GM19438 (cell line): Measurements from ENCODE around the gene CHST6.
"Not testable (repeated sequence)": the region's sequence is repeated elsewhere in the genome, so short reads cannot be mapped to it uniquely, and the experiment has no call there.

Experiments used
- ATAC-seq: cut with Tn5 transposase; IDR thresholded peaks from one replicate; pipeline ENCODE4 v1.9.1; 2021; ENCODE audit warnings: low read depth; ENCODE audit not compliant: unreplicated experiment

The CHST6 gene

GRCh38 chr16:75452464-75453190 is 42.6 kb downstream of the CHST6 start:
- no peak for ATAC-seq

- no peak for ATAC-seq
Measured at GRCh38 chr16:75446416-75446815, 48.8 kb downstream of the CHST6 start.

GRCh38 chr16:75445298-75445697 is 49.9 kb downstream of the CHST6 start:
- ATAC-seq = no peak

GRCh38 chr16:75443298-75443697 is 51.9 kb downstream of the CHST6 start:
- ATAC-seq = no peak

GRCh38 chr16:75433732-75434413 is 61.4 kb downstream of the CHST6 start:
- ATAC-seq = peak; percentile 69

GRCh38 chr16:75432828-75433731 is 62.2 kb downstream of the CHST6 start, which contains the start of gene CFDP1:
TSS of gene CFDP1 (minus strand) at chr16:75433503. CDS start at chr16:75433352, 151 bp downstream.
- peak; percentile 91 for ATAC-seq

- ATAC-seq = no peak
Measured at GRCh38 chr16:75429621-75430403, 65.4 kb downstream of the CHST6 start.

GRCh38 chr16:75426524-75426923 is 68.7 kb downstream of the CHST6 start:
- ATAC-seq = not testable (repeated sequence)

GRCh38 chr16:75424105-75424762 is 71.0 kb downstream of the CHST6 start:
- not testable (repeated sequence) for ATAC-seq

- ATAC-seq = no peak
Measured at GRCh38 chr16:75423723-75424104, 71.5 kb downstream of the CHST6 start.
